Ascending aorta (tissue), 2 donors: ENCODE results near the gene COL26A1. TPM values are rescaled to one million over a fixed set of nuclear protein-coding genes. Genes with fewer than 3 reads are reported as not detected.

ENCODE experiments used
- DNase-seq, 2 donors: peaks; one replicate each; pipeline ENCODE4 v3.0.0-alpha.2; 2019; ENCODE audit warnings: low spot score in 2 of 2
- H3K27ac ChIP-seq, 2 donors: fragments of 200-600 bp; sonication (generic); one replicate each; pipeline ENCODE4 v1.5.1; 2016 to 2017; ENCODE audit warnings: mild to moderate bottlenecking in 1 of 2
- H3K27me3 ChIP-seq: fragments of 200-600 bp; sonication (generic); one replicate; pipeline ENCODE4 v1.5.1; 2017
- H3K36me3 ChIP-seq, 2 donors: fragments of 200-600 bp; sonication (generic); one replicate each; pipeline ENCODE4 v1.5.1; 2016
- H3K4me1 ChIP-seq, 2 donors: fragments of 200-600 bp; sonication (generic); one replicate each; pipeline ENCODE4 v1.5.1; 2016 to 2017; ENCODE audit warnings: mild to moderate bottlenecking in 1 of 2
- H3K4me3 ChIP-seq, 2 donors: fragments of 200-600 bp; sonication (generic); one replicate each; pipeline ENCODE4 v1.5.1; 2016 to 2017; ENCODE audit warnings: mild to moderate bottlenecking in 1 of 2
- H3K9me3 ChIP-seq, 2 donors: fragments of 200-600 bp; sonication (generic); one replicate each; pipeline ENCODE4 v1.5.1; 2016
- CTCF ChIP-seq, 3 experiments: fragments of 200-600 bp in 2 of 3; fragments of 450-650 bp in 1 of 3; sonication (generic) in 2 of 3; IDR thresholded peaks; one replicate each; pipeline ENCODE4 v1.5.1; 2016 to 2019; ENCODE audit warnings: antibody characterized with exemption in 3 of 3, mild to moderate bottlenecking in 1 of 3, moderate library complexity in 1 of 3
- intact Hi-C: fragments of 100-400 bp; cut with DNase I; formaldehyde crosslinking; loops from one replicate; pipeline ENCODE4 v1.15.1; 2023
- total RNA-seq: library from RNA; depleted of rRNA; stranded (reverse); fragments of >200 nt; gene quantifications from one replicate; pipeline ENCODE4 v1.1.0, GENCODE V29; 2016

COL26A1 gene
- total RNA-seq, 1 donor from 2014 or later: not detected

GRCh38 chr7:101529560-101529959, 166.9 kb downstream of the COL26A1 start:
- H3K27me3 ChIP-seq: no peaks in the 10 kb centered on the region
- no peaks in the 10 kb centered on the region for H3K36me3 ChIP-seq
- H3K27ac ChIP-seq: no peak overlapping the region
- no peak overlapping the region for H3K4me3 ChIP-seq
- no peak for TF ChIP-seq CTCF (IDR thresholded peaks at IDR 0.05)
- no peaks in the 10 kb centered on the region for H3K9me3 ChIP-seq
- peaks cover 0 to 4% of the 10 kb centered on the region in 2 donors for H3K4me1 ChIP-seq
- intact Hi-C loops: no loop called here
- DNase-seq: no peak

- Histone ChIP-seq H3K4me1 (peaks cover 14 to 17% of the 10 kb centered on the region in 2 donors), H3K36me3 (no peaks in the 10 kb centered on the region), H3K9me3 (no peaks in the 10 kb centered on the region), H3K27me3 (no peaks in the 10 kb centered on the region), H3K4me3 (no peak overlapping the region), H3K27ac (no peak overlapping the region)
- TF ChIP-seq CTCF (IDR thresholded peaks at IDR 0.05): no peak
- DNase-seq: no peak
- intact Hi-C loops: no loop called here
These were observed 169.2 kb downstream of the COL26A1 start for GRCh38 chr7:101531726-101532357.

- Histone ChIP-seq H3K36me3 (no peaks in the 10 kb centered on the region), H3K4me1 (peaks cover 19 to 20% of the 10 kb centered on the region in 2 donors), H3K9me3 (no peaks in the 10 kb centered on the region), H3K4me3 (no peak overlapping the region), H3K27me3 (no peaks in the 10 kb centered on the region), H3K27ac (no peak overlapping the region)
- no peak for DNase-seq
- intact Hi-C loops: no loop called here
- TF ChIP-seq CTCF (IDR thresholded peaks at IDR 0.05): no peak
These were observed 169.9 kb downstream of the COL26A1 start for GRCh38 chr7:101532400-101533102.

GRCh38 chr7:101533103-101533465, 170.4 kb downstream of the COL26A1 start:
- no peaks in the 10 kb centered on the region for H3K9me3 ChIP-seq
- intact Hi-C loops: no loop called here
- peaks cover 16 to 19% of the 10 kb centered on the region in 2 donors for H3K4me1 ChIP-seq
- no peak for DNase-seq
- H3K4me3 ChIP-seq: no peak overlapping the region
- no peak overlapping the region for H3K27ac ChIP-seq
- H3K36me3 ChIP-seq: no peaks in the 10 kb centered on the region
- TF ChIP-seq CTCF (IDR thresholded peaks at IDR 0.05): no peak
- no peaks in the 10 kb centered on the region for H3K27me3 ChIP-seq

GRCh38 chr7:101534015-101534803, 171.5 kb downstream of the COL26A1 start:
- no peaks in the 10 kb centered on the region for H3K27me3 ChIP-seq
- no peaks in the 10 kb centered on the region for H3K9me3 ChIP-seq
- no peak for DNase-seq
- intact Hi-C loops: no loop called here
- H3K4me1 ChIP-seq: peaks cover 19 to 20% of the 10 kb centered on the region in 2 donors
- no peak for TF ChIP-seq CTCF (IDR thresholded peaks at IDR 0.05)
- H3K36me3 ChIP-seq: no peaks in the 10 kb centered on the region
- H3K4me3 ChIP-seq: no peak overlapping the region
- H3K27ac ChIP-seq: no peak overlapping the region
